GM23248 (cell line): ENCODE results near the gene COMMD7. TPM values are rescaled to one million over a fixed set of nuclear protein-coding genes. Genes with fewer than 3 reads are reported as not detected.
A peak's percentile ranks its signal among the peaks of the same experiment; 100 is the strongest.

Source experiments
- DNase-seq: peaks from one replicate; pipeline ENCODE4 v3.0.0-alpha.2; 2015
- H2AFZ ChIP-seq: fragments of 200-600 bp; sonication (generic); 2 replicates; pipeline ENCODE4 v1.6.1; 2016; ENCODE audit warnings: antibody characterized with exemption
- H3F3A ChIP-seq: fragments of 200-600 bp; sonication (generic); 2 replicates; pipeline ENCODE4 v1.6.1; 2016; ENCODE audit warnings: mild to moderate bottlenecking, antibody characterized with exemption, mixed run types; ENCODE audit not compliant: insufficient read depth
- H3K27ac ChIP-seq: fragments of 200-600 bp; sonication (generic); 2 replicates; pipeline ENCODE4 v1.5.1; 2016; ENCODE audit warnings: mild to moderate bottlenecking
- H3K27me3 ChIP-seq: fragments of 200-600 bp; sonication (generic); replicated peaks from 2 replicates; pipeline ENCODE4 v1.6.1; 2016; ENCODE audit warnings: mild to moderate bottlenecking; ENCODE audit not compliant: insufficient read depth
- H3K36me3 ChIP-seq: fragments of 200-600 bp; sonication (generic); 2 replicates; pipeline ENCODE4 v1.6.1; 2016; ENCODE audit warnings: low read depth, mild to moderate bottlenecking
- H3K4me1 ChIP-seq: fragments of 200-600 bp; sonication (generic); 2 replicates; pipeline ENCODE4 v1.6.1; 2016; ENCODE audit warnings: mild to moderate bottlenecking; ENCODE audit not compliant: insufficient read depth
- H3K4me2 ChIP-seq: fragments of 200-600 bp; sonication (generic); one replicate; pipeline ENCODE4 v1.6.1; 2016; ENCODE audit warnings: mild to moderate bottlenecking; ENCODE audit not compliant: unreplicated experiment
- H3K4me3 ChIP-seq: fragments of 200-600 bp; sonication (generic); 2 replicates; pipeline ENCODE4 v1.5.1; 2016; ENCODE audit warnings: mild to moderate bottlenecking
- H3K79me2 ChIP-seq: fragments of 200-600 bp; sonication (generic); 2 replicates; pipeline ENCODE4 v1.6.1; 2016; ENCODE audit warnings: mild to moderate bottlenecking; ENCODE audit not compliant: insufficient read depth
- H3K9ac ChIP-seq: fragments of 200-600 bp; sonication (generic); 2 replicates; pipeline ENCODE4 v1.6.1; 2016; ENCODE audit warnings: mild to moderate bottlenecking
- H3K9me2 ChIP-seq: fragments of 200-600 bp; sonication (generic); 2 replicates; pipeline ENCODE4 v1.6.1; 2016; ENCODE audit warnings: mixed run types, mild to moderate bottlenecking, moderate library complexity; ENCODE audit not compliant: insufficient read depth
- H3K9me3 ChIP-seq: fragments of 200-600 bp; sonication (generic); one replicate; pipeline ENCODE4 v1.6.1; 2017; ENCODE audit warnings: low read depth
- H4K20me1 ChIP-seq: fragments of 200-600 bp; sonication (generic); 2 replicates; pipeline ENCODE4 v1.6.0; 2016; ENCODE audit not compliant: insufficient read depth
- EZH2 ChIP-seq: fragments of 200-600 bp; sonication (generic); IDR thresholded peaks from 2 replicates; pipeline ENCODE4 v1.6.1; 2018; ENCODE audit warnings: antibody characterized with exemption, mild to moderate bottlenecking; ENCODE audit not compliant: insufficient read depth, poor library complexity, severe bottlenecking
- EZH2phosphoT487 ChIP-seq: fragments of 200-600 bp; sonication (generic); IDR thresholded peaks from 2 replicates; pipeline ENCODE4 v1.6.1; 2018; ENCODE audit warnings: antibody characterized with exemption, moderate library complexity, mild to moderate bottlenecking, low read depth; ENCODE audit not compliant: insufficient read depth
- WGBS, 2 experiments: methylation state at CpG; one replicate each; pipeline ENCODE4 v1.1.6; 2015 to 2017; ENCODE audit warnings: low lambda C conversion rate in 2 of 2, low coverage in 1 of 2; ENCODE audit errors: missing lambda C conversion rate in 2 of 2; 5-methylcytosine and 5-hydroxymethylcytosine counted together
- in situ Hi-C: fragments of 300-500 bp; cut with MboI; formaldehyde crosslinking; loops from 2 replicates; pipeline ENCODE4 v1.15.0; 2020
- polyA plus RNA-seq: library from polyadenylated mRNA; unstranded; fragments of >200 nt; fragmentation: Nextera tagmentation; extraction: Ambion mirVana; gene quantifications from 2 replicates; pipeline ENCODE4 v1.2.1, GENCODE V29; 2016
- total RNA-seq: library from RNA; depleted of rRNA; stranded (reverse); fragments of >200 nt; shearing (Covaris generic); gene quantifications from 2 replicates; pipeline ENCODE4 v1.2.3, GENCODE V29; 2014

COMMD7 gene
- total and polyA plus RNA-seq, 2 experiments from 2014 or later = 37.0 to 68.8 TPM

DNA sequence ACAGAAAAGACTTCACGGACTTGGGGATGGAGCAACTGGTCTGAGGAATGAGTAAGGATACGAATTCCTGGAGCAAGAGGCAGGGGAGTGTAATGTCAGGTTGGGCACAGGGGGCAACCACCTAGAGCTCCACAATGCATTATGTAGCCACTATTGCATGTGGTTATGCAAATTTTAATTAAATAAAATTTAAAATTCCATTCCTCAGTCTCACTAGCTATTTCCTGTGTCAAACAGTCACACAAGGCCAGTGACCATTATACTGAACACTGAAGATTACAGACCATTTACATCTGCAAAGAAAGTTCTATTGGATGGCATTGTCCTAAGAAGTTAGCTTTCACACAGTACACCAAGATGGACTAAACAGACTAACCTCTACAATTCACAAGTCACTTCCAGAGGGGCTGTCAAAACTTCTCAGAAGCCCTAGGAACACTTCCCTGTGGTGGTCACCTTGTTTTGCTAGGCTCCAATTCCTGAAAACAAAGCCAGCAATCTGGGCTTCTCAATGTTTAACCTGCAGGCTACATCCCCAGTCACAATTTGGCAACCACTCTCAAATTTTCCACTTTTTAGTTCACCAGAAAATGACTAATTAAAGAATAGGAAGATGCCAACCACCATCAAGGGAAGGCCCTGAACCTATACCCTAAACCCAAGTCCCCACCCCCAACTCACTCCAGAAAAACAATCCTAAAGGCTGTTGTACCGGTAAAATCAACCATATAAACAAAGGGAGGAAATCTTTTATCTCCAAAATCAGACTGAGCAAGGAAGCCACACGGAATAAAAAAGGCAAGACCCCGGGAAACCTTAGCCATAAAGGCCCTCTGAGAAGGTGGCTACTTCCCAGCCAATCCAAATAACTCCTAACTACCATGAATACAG is 35.3 kb downstream of the COMMD7 start:
- no peaks in the 10 kb centered on the region for H3K79me2 ChIP-seq
- H3K9me2 ChIP-seq = no peaks in the 10 kb centered on the region
- H3K4me3 ChIP-seq = no peak overlapping the region
- peaks cover 17% of the 10 kb centered on the region; the same call in 1 of the 2 replicates for H3K36me3 ChIP-seq
- H3K4me2 ChIP-seq = peak overlapping the region; percentile 45
- peak; percentile 61 for DNase-seq
- peaks cover 12% of the 10 kb centered on the region for H3K4me1 ChIP-seq
- H3K27me3 ChIP-seq = no peaks in the 10 kb centered on the region
- H2AFZ ChIP-seq = no peak overlapping the region
- peak overlapping the region; percentile 46 for H3K27ac ChIP-seq
- H4K20me1 ChIP-seq = no peaks in the 10 kb centered on the region
- H3K9me3 ChIP-seq = no peaks in the 10 kb centered on the region
- no peak for TF ChIP-seq EZH2
- TF ChIP-seq EZH2phosphoT487 = no peak
- peaks cover 12% of the 10 kb centered on the region; the same call in 1 of the 2 replicates for H3F3A ChIP-seq
- in situ Hi-C loops = no loop called here
- 67 to 73% methylated on average over 5 of the region's 5 CpGs for WGBS, 2 experiments
- no peak overlapping the region for H3K9ac ChIP-seq

DNA sequence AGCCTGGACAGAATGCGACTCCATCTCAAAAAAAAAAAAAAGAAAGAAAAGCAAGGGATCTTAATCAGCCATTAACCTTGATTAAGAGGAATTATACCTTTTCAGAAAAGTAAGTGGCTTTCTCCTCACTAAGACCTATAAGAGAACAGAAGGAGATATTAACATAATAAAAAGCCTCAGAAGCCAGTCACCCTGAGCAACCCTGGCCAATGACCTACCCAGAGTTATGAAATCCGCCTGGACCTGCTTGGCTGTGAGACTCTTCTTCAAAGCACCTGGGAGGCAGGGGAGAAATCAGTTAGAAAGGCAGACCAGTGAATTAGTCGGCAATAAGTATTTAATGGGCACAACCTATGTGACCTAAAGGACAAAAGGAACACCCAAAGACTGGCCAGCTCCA is 36.8 kb downstream of the COMMD7 start:
- Histone ChIP-seq H3K9ac (no peak overlapping the region), H3K4me3 (no peak overlapping the region), H3K4me1 (peaks cover 12% of the 10 kb centered on the region), H3K36me3 (peaks cover 22% of the 10 kb centered on the region; the same call in 1 of the 2 replicates), H3K4me2 (no peak overlapping the region), H3K27me3 (no peaks in the 10 kb centered on the region), H3F3A (peaks cover 12% of the 10 kb centered on the region; the same call in 1 of the 2 replicates), H2AFZ (no peak overlapping the region), H3K79me2 (no peaks in the 10 kb centered on the region), H3K9me3 (no peaks in the 10 kb centered on the region), H3K27ac (no peak overlapping the region), H3K9me2 (no peaks in the 10 kb centered on the region), H4K20me1 (no peaks in the 10 kb centered on the region)
- TF ChIP-seq EZH2 (no peak), EZH2phosphoT487 (no peak)
- DNase-seq = no peak
- WGBS, 2 experiments = 94 to 100% methylated on average over 3 of the region's 3 CpGs
- in situ Hi-C loops = no loop called here

DNA sequence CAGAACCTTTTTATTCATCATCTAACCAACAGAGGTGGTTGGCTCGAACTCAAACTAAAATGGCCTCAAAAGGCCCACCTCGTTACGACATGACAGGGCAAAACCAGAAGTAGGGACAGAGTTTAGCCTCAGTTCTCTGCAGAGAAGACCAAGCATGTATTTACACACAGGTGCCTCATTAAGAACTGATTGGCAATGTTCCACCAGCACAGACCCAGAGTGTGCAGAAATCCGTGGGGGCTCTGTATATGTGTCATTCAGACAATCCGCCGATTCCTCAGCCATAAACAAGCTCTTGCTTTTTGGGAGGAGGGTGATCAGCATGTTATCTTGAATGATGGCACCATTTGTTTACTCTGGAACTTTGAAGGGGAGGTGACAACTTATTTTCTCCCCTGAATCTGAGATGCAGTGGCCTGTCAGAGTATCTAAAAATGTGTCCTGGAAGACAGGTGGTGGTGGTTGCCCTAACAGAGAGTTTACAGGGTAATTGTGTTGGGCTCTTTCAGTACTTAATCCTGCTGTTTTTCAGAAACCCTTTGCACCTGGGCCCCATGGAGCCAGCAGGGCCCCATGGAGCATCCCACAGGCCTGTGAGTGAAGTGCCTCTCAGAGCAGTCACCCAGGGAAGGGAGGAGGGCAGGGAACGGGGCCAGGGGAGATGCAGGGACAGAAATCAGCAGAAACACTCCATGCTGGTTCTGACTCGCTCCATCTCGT is 40.4 kb downstream of the COMMD7 start:
- Histone ChIP-seq H3K9me3 (no peaks in the 10 kb centered on the region), H3K4me2 (no peak overlapping the region), H3K4me1 (peaks cover 7% of the 10 kb centered on the region), H3K4me3 (no peak overlapping the region), H3K79me2 (no peaks in the 10 kb centered on the region), H3K36me3 (peaks cover 23% of the 10 kb centered on the region; the same call in 1 of the 2 replicates), H3K27ac (no peak overlapping the region), H3F3A (peaks cover 7% of the 10 kb centered on the region; the same call in 1 of the 2 replicates), H4K20me1 (no peaks in the 10 kb centered on the region), H3K9me2 (no peaks in the 10 kb centered on the region), H3K27me3 (no peaks in the 10 kb centered on the region), H3K9ac (no peak overlapping the region), H2AFZ (no peak overlapping the region)
- no peak for TF ChIP-seq EZH2
- no peak for TF ChIP-seq EZH2phosphoT487
- 82 to 88% methylated on average over 9 of the region's 9 CpGs for WGBS, 2 experiments
- in situ Hi-C loops = no loop called here
- no peak for DNase-seq

GRCh38 chr20:32697608-32698007 is 45.7 kb downstream of the COMMD7 start:
- Histone ChIP-seq H3K27ac (no peak overlapping the region), H2AFZ (no peak overlapping the region), H3K4me1 (no peaks in the 10 kb centered on the region), H3F3A (no peaks in the 10 kb centered on the region), H3K9me3 (no peaks in the 10 kb centered on the region), H3K9me2 (no peaks in the 10 kb centered on the region), H3K36me3 (peaks cover 6% of the 10 kb centered on the region; the same call in 1 of the 2 replicates), H3K27me3 (no peaks in the 10 kb centered on the region), H3K9ac (no peak overlapping the region), H4K20me1 (no peaks in the 10 kb centered on the region), H3K79me2 (no peaks in the 10 kb centered on the region), H3K4me2 (no peak overlapping the region), H3K4me3 (no peak overlapping the region)
- DNase-seq = no peak
- TF ChIP-seq EZH2phosphoT487 (no peak), EZH2 (no peak)
- WGBS, 2 experiments = 100% methylated on average over 3 of the region's 3 CpGs
- in situ Hi-C loops = no loop called here
